Nephron (organoid): ENCODE data around the gene MYZAP.

Experiments used
- H3K27ac Mint-ChIP-seq, 3 experiments: 2 replicates each; pipeline ENCODE4 v1.8.0; 2020; ENCODE audit warnings: mixed read lengths in 3 of 3, mild to moderate bottlenecking in 2 of 3, moderate library complexity in 1 of 3
- H3K27me3 Mint-ChIP-seq: 2 replicates; pipeline ENCODE4 v1.8.0; 2021; ENCODE audit warnings: low read depth, mild to moderate bottlenecking, moderate library complexity, mixed read lengths
- H3K36me3 Mint-ChIP-seq: 2 replicates; pipeline ENCODE4 v1.8.0; 2020; ENCODE audit warnings: low read depth, mixed read lengths
- H3K4me1 Mint-ChIP-seq: 2 replicates; pipeline ENCODE4 v1.8.0; 2020; ENCODE audit warnings: mixed read lengths
- H3K4me3 Mint-ChIP-seq, 3 experiments: 2 replicates each; pipeline ENCODE4 v1.8.0; 2020; ENCODE audit warnings: mild to moderate bottlenecking in 3 of 3, mixed read lengths in 3 of 3, moderate library complexity in 2 of 3
- H3K9me3 Mint-ChIP-seq: 2 replicates; pipeline ENCODE4 v1.8.0; 2020; ENCODE audit warnings: mixed read lengths
- CTCF ChIP-seq, 3 experiments: fragments of 200-600 bp; sonication (generic); IDR thresholded peaks; one replicate each; pipeline ENCODE4 v1.5.0; 2021; ENCODE audit warnings: antibody characterized with exemption in 3 of 3; ENCODE audit not compliant: unreplicated experiment in 3 of 3

MYZAP gene

GRCh38 chr15:57624730-57625129, 33.0 kb downstream of the MYZAP start:
- H3K9me3 Mint-ChIP-seq, result no peaks in the 10 kb centered on the region
- H3K4me1 Mint-ChIP-seq, result peaks cover 10% of the 10 kb centered on the region

GRCh38 chr15:57625703-57626448, 34.2 kb downstream of the MYZAP start:
- Mint-ChIP-seq H3K27me3 (peaks cover 8% of the 10 kb centered on the region), H3K4me1 (no peaks in the 10 kb centered on the region), H3K27ac (no peak overlapping the region), H3K9me3 (no peaks in the 10 kb centered on the region), H3K4me3 (no peak overlapping the region), H3K36me3 (no peaks in the 10 kb centered on the region)
- TF ChIP-seq CTCF (IDR thresholded peaks at IDR 0.05; ENCODE audit: unreplicated experiment in 3 of 3), result no peak

More at GRCh38 chr15:57624730-57625129, 33.0 kb downstream of the MYZAP start:
- peaks cover 8% of the 10 kb centered on the region for H3K27me3 Mint-ChIP-seq
- no peaks in the 10 kb centered on the region for H3K36me3 Mint-ChIP-seq
- H3K4me3 Mint-ChIP-seq, result no peak overlapping the region
- TF ChIP-seq CTCF (IDR thresholded peaks at IDR 0.05; ENCODE audit: unreplicated experiment in 3 of 3), result no peak
- no peak overlapping the region for H3K27ac Mint-ChIP-seq

- Mint-ChIP-seq H3K27ac (no peak overlapping the region), H3K27me3 (peaks cover 8% of the 10 kb centered on the region), H3K4me1 (no peaks in the 10 kb centered on the region), H3K36me3 (no peaks in the 10 kb centered on the region), H3K4me3 (no peak overlapping the region), H3K9me3 (no peaks in the 10 kb centered on the region)
- TF ChIP-seq CTCF (IDR thresholded peaks at IDR 0.05; ENCODE audit: unreplicated experiment in 3 of 3), result no peak
Measured at GRCh38 chr15:57626713-57627440, 35.2 kb downstream of the MYZAP start.

- H3K36me3 Mint-ChIP-seq, result no peaks in the 10 kb centered on the region
- H3K27me3 Mint-ChIP-seq, result peaks cover 4% of the 10 kb centered on the region
- H3K9me3 Mint-ChIP-seq, result no peaks in the 10 kb centered on the region
- no peak for TF ChIP-seq CTCF (IDR thresholded peaks at IDR 0.05; ENCODE audit: unreplicated experiment in 3 of 3)
- H3K4me3 Mint-ChIP-seq, result no peak overlapping the region
- no peaks in the 10 kb centered on the region for H3K4me1 Mint-ChIP-seq
- H3K27ac Mint-ChIP-seq, result no peak overlapping the region
Measured at GRCh38 chr15:57631386-57632110, 39.8 kb downstream of the MYZAP start.

GRCh38 chr15:57634290-57634689, 42.6 kb downstream of the MYZAP start:
- Mint-ChIP-seq H3K4me1 (no peaks in the 10 kb centered on the region), H3K36me3 (no peaks in the 10 kb centered on the region), H3K27ac (no peak overlapping the region), H3K27me3 (no peaks in the 10 kb centered on the region), H3K9me3 (no peaks in the 10 kb centered on the region), H3K4me3 (no peak overlapping the region)
- no peak for TF ChIP-seq CTCF (IDR thresholded peaks at IDR 0.05; ENCODE audit: unreplicated experiment in 3 of 3)
